ENCODE measurements around the gene ACTL8.

- TF ChIP-seq NPAS2 (CRISPR knock-in tag; IDR thresholded peaks at IDR 0.05; ENCODE audit: borderline replicate concordance) (no peak), CTCF (IDR thresholded peaks at IDR 0.05) (no peak), ZFP36 (IDR thresholded peaks at IDR 0.05; ENCODE audit: borderline replicate concordance, partially characterized antibody) (no peak), E2F6 (IDR thresholded peaks at IDR 0.05; ENCODE audit: borderline replicate concordance, low read depth) (no peak), CHD2 (IDR thresholded peaks at IDR 0.05; ENCODE audit: low read length, partially characterized antibody) (no peak), EP300 (IDR thresholded peaks at IDR 0.05) (no peak), JUN (IDR thresholded peaks at IDR 0.05) (no peak), MAZ (IDR thresholded peaks at IDR 0.05; ENCODE audit: borderline replicate concordance, low read depth, low read length) (no peak), REST (IDR thresholded peaks at IDR 0.05) (no peak), POLR2A (IDR thresholded peaks at IDR 0.05; ENCODE audit: low read length) (no peak), RFX5 (IDR thresholded peaks at IDR 0.05) (no peak)
Measured at GRCh38 chr1:17721444-17721843, 33.7 kb upstream of the ACTL8 start.
